Activated T-cell treated with anti-CD3 and anti-CD28 coated beads for 4 hours (primary cell): ENCODE data around the gene ARFRP1.
A peak's percentile ranks its signal among the peaks of the same experiment; 100 is the strongest.

Experiments
- DNase-seq: peaks from one replicate; pipeline ENCODE4 v3.0.0-alpha.2; 2020

The ARFRP1 gene

GRCh38 chr20:63743210-63743970 is 35.6 kb upstream of the ARFRP1 start:
- DNase-seq = no peak

- no peak for DNase-seq
Measured at GRCh38 chr20:63742381-63743024, 34.7 kb upstream of the ARFRP1 start.

DNA sequence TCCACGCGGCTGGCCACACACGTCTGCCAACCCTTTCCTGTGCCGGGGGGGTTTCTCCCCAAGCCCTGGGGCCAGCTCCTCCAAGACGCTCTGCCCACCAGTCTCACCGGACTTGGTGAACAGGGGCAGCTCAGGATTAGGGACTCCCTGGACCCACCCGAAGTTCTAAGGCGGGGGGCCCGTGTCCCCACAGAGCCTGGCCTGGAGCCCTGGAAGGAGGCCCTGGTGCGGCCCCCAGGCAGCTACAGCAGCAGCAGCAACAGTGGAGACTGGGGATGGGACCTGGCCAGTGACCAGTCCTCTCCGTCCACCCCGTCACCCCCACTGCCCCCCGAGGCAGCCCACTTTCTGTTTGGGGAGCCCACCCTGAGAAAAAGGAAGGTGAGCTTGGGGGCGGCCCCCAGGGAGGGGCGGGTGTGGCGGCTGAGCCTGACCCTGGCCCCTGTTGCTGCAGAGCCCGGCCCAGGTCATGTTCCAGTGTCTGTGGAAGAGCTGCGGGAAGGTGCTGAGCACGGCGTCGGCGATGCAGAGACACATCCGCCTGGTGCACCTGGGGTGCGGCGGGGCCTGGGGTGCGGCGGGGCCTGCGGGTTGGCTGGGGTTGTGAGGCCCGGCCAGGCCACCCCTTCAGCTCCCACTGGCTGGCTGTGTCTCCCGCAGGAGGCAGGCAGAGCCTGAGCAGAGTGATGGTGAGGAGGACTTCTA is 34.1 kb upstream of the ARFRP1 start:
- no peak for DNase-seq

DNA sequence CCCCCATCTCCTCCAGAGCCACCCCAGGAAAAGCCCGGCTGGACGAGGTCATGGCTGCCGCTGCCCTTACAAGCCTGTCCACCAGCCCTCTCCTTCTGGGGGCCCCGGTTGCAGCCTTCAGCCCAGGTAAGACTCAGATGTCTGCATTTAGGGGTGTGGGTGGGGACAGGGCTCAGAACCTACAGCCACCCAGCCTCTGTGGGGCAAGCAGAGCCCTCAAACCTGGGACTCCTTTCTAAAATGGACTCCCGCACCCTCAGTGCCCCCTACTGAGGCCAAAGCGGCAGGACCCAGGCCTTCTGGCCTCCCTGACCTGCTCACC is 33.5 kb upstream of the ARFRP1 start:
- no peak for DNase-seq

- DNase-seq = no peak
Measured at GRCh38 chr20:63740627-63741353, 33.0 kb upstream of the ARFRP1 start.

DNA sequence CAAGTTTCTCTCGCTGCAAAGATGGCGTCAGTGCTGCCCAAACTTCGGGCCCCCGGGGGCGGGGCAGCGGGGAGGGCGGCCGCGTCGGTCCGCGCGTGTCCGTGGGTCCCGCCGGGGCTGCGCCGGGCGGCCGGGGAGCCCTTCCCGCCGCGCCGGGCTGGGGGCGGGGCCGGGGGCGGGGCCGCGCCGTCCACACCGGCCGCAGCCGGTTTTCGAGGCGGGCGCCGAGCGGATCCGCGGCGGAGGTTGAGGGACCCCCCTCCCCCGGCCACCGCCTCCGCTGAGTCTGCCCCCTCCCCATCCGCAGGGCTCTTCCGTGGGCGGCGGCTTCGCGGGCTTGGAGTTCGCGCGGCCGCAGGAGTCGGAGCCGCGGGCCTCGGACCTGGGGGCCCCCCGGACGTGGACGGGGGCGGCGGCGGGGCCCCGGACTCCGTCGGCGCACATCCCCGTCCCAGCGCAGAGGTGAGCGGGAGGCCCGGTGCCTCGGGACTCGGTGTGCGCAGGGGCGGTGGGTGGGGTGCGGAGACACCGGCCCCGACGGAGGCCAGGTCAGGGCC is 32.4 kb upstream of the ARFRP1 start:
- no peak for DNase-seq

- no peak for DNase-seq
Measured at GRCh38 chr20:63739130-63740069, 31.6 kb upstream of the ARFRP1 start, which contains the start of gene SLC2A4RG. Gene SLC2A4RG (plus strand): TSS chr20:63739776. CDS start chr20:63739913, 137 bp downstream.

- DNase-seq = no peak
Measured at GRCh38 chr20:63738687-63739129, 30.9 kb upstream of the ARFRP1 start.

- no peak for DNase-seq
Measured at GRCh38 chr20:63737945-63738686, 30.3 kb upstream of the ARFRP1 start.

GRCh38 chr20:63737695-63737944 is 29.8 kb upstream of the ARFRP1 start:
- DNase-seq = no peak

GRCh38 chr20:63736893-63737694 is 29.3 kb upstream of the ARFRP1 start:
- DNase-seq = no peak

GRCh38 chr20:63735859-63736718 is 28.3 kb upstream of the ARFRP1 start, which contains the start of gene LIME1:
Gene LIME1 (plus strand): TSS chr20:63736664. CDS start chr20:63737550, 886 bp downstream.
- peak; percentile 61 for DNase-seq

GRCh38 chr20:63734946-63735858 is 27.4 kb upstream of the ARFRP1 start:
- DNase-seq = no peak

DNA sequence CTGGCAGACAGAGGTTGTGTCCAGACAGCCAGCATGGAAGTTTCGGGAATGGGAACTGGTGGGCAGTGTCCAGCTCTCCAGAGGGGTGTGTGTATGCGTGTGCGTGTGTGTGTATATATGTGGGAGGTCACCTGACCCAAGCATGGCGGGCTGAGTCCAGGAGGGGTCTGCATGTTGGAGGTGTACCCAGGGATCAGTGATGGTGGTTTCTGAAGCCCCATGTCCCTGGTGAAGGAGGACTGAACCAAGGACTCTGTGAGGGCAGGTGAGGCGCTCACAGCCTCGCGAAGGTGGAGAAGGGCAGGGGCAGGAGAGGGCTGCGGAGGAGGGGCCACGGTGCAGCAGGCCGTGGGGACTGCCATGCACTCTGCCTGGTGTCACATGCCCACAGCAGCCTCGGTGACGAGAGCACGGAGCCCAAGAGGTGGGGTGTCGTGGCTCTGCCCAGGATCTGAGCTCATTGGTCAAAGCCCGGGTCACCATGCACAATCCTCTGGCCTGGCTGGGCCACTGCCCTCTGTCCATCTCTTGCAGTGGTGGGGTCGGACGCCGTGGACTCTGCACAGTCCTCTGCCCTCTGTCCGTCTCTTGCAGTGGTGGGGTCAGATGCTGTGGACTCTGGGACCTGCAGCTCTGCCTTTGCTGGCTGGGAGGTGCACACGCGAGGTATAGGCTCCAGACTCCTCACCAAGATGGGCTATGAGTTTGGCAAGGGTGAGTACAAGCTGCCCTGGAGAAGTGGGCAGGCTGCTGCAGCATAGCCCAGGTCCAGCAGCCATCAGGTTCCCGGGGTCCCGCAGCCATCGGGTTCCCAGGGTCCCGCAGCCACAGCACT is 26.6 kb upstream of the ARFRP1 start:
- no peak for DNase-seq

DNA sequence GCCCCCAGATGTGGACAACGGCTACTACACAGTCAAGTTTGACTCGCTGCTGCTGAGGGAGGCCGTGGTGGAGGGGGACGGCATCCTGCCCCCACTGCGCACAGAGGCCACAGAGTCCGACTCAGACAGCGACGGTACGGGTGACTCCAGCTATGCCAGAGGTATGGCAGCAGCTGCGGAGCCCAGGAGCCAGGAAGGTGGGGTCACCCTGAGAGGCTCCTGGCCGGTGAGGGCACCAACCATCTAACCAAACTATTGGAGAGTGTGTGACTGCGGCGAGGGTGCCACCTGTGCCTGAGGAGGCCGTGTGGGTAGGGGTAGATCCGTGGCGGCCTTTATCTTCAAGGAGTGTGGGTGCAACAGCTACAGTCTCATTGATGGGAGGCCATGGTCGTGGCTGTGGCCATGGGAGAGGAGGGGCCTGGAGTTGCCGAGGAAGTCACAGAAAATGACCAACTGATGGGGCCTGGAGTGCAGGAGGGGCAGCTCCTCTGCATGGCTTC is 25.9 kb upstream of the ARFRP1 start:
- no peak for DNase-seq

GRCh38 chr20:63733117-63733516 is 25.3 kb upstream of the ARFRP1 start:
- no peak for DNase-seq
